ENCODE results near the gene CENPB. TPM values are rescaled to one million over a fixed set of nuclear protein-coding genes. Genes with fewer than 3 reads are reported as not detected.
A peak's percentile ranks its signal among the peaks of the same experiment; 100 is the strongest.

CENPB gene
- total and polyA plus RNA-seq, 9 donors, result 40.7 to 52.7 (median 48.8) TPM

DNA sequence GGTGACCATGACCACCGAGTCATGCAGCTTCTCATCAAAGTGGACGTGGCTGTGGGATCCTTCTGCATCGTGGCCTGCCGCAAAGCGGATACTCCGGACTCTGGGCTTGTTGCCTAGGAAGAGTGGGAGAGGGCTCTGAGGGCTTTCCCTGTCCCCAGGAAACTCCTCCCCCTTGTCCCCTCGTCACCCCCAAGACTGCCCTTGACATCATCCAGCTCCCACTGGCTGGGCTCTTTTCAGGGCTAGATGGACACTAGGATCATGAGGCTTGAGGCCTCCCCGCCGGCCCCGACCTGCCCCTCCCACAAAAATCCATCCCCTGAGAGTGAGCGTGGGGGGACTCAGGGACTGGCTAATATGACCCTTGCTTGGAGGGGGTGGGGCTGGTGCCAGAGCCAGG lies 28.0 kb downstream of the CENPB start:
- peaks cover 31% of the 10 kb centered on the region for H3K36me3 ChIP-seq (ENCODE audit: control insufficient read depth, insufficient read depth, low read length)

GRCh38 chr20:3757268-3757667 lies 29.3 kb downstream of the CENPB start:
- no CpG with 5 or more reads among the region's 2 CpGs for WGBS (ENCODE audit: insufficient coverage)
- H3K36me3 ChIP-seq (ENCODE audit: control insufficient read depth, insufficient read depth, low read length), result peaks cover 35% of the 10 kb centered on the region
- no peak overlapping the region for H3K27ac ChIP-seq (ENCODE audit: low read length)

More for the DNA sequence above, 28.0 kb downstream of the CENPB start:
- Histone ChIP-seq H3K9me3 (replicated peaks; ENCODE audit: control insufficient read depth, low read depth, low read length) (no peaks in the 10 kb centered on the region), H3K4me3 (ENCODE audit: low read length) (no peak overlapping the region), H3K27me3 (ENCODE audit: control insufficient read depth, insufficient read depth, low read length) (no peaks in the 10 kb centered on the region), H3K4me1 (ENCODE audit: control insufficient read depth, insufficient read depth, low read length) (peaks cover 4% of the 10 kb centered on the region), H3K27ac (ENCODE audit: low read length) (no peak overlapping the region)
- whole genome bisulfite sequencing (ENCODE audit: insufficient coverage), result 65% methylated on average over 2 of the region's 11 CpGs
- peak; percentile 42 for DNase-seq

DNA sequence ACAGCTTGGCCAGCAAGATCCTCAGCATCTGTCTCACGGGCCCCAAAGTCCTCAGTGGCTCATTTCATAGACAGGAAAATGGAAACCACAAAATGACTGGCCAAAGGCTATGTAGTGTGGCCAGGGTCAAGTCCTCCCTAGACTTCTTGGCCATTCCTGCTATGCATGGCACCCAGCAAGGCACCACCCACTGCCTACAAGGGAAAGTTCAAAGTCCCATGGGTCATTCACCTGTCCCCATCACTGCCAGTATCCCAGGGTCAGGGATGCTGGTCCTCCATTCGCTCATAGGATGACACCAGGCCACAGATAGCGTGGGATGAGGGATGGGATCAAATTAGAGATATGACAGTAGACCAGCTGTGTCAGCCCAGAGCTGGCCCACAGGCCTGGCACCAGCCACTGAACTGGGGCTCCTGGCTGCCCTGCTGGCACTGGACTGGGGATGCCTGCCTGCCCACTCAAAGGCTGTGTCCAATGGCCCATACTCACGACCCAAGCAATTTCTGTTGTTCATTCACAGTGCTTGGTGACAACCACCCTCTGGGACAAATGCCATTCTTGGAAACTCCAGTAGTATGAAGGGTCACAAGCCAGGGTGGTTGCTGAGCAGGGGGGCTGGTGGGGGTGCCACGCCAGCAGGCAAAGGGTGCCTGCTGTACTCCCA lies 30.6 kb downstream of the CENPB start:
- Histone ChIP-seq H3K36me3 (ENCODE audit: control insufficient read depth, insufficient read depth, low read length) (peaks cover 37% of the 10 kb centered on the region), H3K27me3 (ENCODE audit: control insufficient read depth, insufficient read depth, low read length) (peaks cover 3% of the 10 kb centered on the region), H3K4me3 (ENCODE audit: low read length) (no peak overlapping the region), H3K9me3 (replicated peaks; ENCODE audit: control insufficient read depth, low read depth, low read length) (no peaks in the 10 kb centered on the region), H3K4me1 (ENCODE audit: control insufficient read depth, insufficient read depth, low read length) (peaks cover 4% of the 10 kb centered on the region), H3K27ac (ENCODE audit: low read length) (no peak overlapping the region)
- DNase-seq, result peak; percentile 26
- WGBS (ENCODE audit: insufficient coverage), result 83% methylated on average over 2 of the region's 5 CpGs

More at GRCh38 chr20:3757268-3757667, 29.3 kb downstream of the CENPB start:
- no peaks in the 10 kb centered on the region for H3K27me3 ChIP-seq (ENCODE audit: control insufficient read depth, insufficient read depth, low read length)
- DNase-seq, result peak; percentile 37
- peaks cover 4% of the 10 kb centered on the region for H3K4me1 ChIP-seq (ENCODE audit: control insufficient read depth, insufficient read depth, low read length)
- no peak overlapping the region for H3K4me3 ChIP-seq (ENCODE audit: low read length)
- H3K9me3 ChIP-seq (replicated peaks; ENCODE audit: control insufficient read depth, low read depth, low read length), result no peaks in the 10 kb centered on the region

GRCh38 chr20:3755269-3755668 lies 31.3 kb downstream of the CENPB start:
- peak; percentile 16 for DNase-seq
- H3K27ac ChIP-seq (ENCODE audit: low read length), result no peak overlapping the region
- peaks cover 43% of the 10 kb centered on the region for H3K36me3 ChIP-seq (ENCODE audit: control insufficient read depth, insufficient read depth, low read length)
- no peak overlapping the region for H3K4me3 ChIP-seq (ENCODE audit: low read length)
- H3K27me3 ChIP-seq (ENCODE audit: control insufficient read depth, insufficient read depth, low read length), result peaks cover 5% of the 10 kb centered on the region
- H3K4me1 ChIP-seq (ENCODE audit: control insufficient read depth, insufficient read depth, low read length), result peaks cover 4% of the 10 kb centered on the region
- WGBS (ENCODE audit: insufficient coverage), result 100% methylated on average over 2 of the region's 7 CpGs
- no peaks in the 10 kb centered on the region for H3K9me3 ChIP-seq (replicated peaks; ENCODE audit: control insufficient read depth, low read depth, low read length)

DNA sequence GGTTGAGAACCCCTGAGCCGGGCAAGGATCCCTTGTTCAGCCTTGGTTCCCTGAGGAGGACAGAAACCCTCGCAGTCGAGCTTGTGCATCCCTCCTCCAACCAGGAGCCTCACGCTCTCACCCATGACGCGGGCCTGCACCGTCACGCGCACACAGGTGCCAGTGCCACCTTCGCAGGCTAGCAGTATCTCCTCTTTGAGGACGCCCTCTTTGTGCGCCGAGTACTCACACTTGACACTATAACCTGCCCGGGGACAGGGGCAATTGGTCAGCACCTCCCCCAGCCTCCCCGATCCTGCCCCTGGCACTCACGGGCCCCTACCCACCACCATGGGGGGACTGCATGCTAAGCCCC lies 32.3 kb downstream of the CENPB start:
- 79% methylated on average over 14 of the region's 16 CpGs for WGBS (ENCODE audit: insufficient coverage)

GRCh38 chr20:3753501-3754275 lies 32.9 kb downstream of the CENPB start:
- WGBS (ENCODE audit: insufficient coverage), result 76% methylated on average over 13 of the region's 26 CpGs
- Histone ChIP-seq H3K36me3 (ENCODE audit: control insufficient read depth, insufficient read depth, low read length) (peaks cover 49% of the 10 kb centered on the region), H3K4me1 (ENCODE audit: control insufficient read depth, insufficient read depth, low read length) (peaks cover 3% of the 10 kb centered on the region), H3K27ac (ENCODE audit: low read length) (no peak overlapping the region), H3K27me3 (ENCODE audit: control insufficient read depth, insufficient read depth, low read length) (peaks cover 9% of the 10 kb centered on the region), H3K4me3 (ENCODE audit: low read length) (no peak overlapping the region), H3K9me3 (replicated peaks; ENCODE audit: control insufficient read depth, low read depth, low read length) (no peaks in the 10 kb centered on the region)
- peak; percentile 36 for DNase-seq

More for the DNA sequence above, 32.3 kb downstream of the CENPB start:
- peaks cover 9% of the 10 kb centered on the region for H3K27me3 ChIP-seq (ENCODE audit: control insufficient read depth, insufficient read depth, low read length)
- H3K27ac ChIP-seq (ENCODE audit: low read length), result no peak overlapping the region
- H3K4me3 ChIP-seq (ENCODE audit: low read length), result no peak overlapping the region
- no peak for DNase-seq
- H3K36me3 ChIP-seq (ENCODE audit: control insufficient read depth, insufficient read depth, low read length), result peaks cover 47% of the 10 kb centered on the region
- H3K4me1 ChIP-seq (ENCODE audit: control insufficient read depth, insufficient read depth, low read length), result peaks cover 6% of the 10 kb centered on the region
- no peaks in the 10 kb centered on the region for H3K9me3 ChIP-seq (replicated peaks; ENCODE audit: control insufficient read depth, low read depth, low read length)

- Histone ChIP-seq H3K27me3 (ENCODE audit: control insufficient read depth, insufficient read depth, low read length) (peaks cover 9% of the 10 kb centered on the region), H3K4me3 (ENCODE audit: low read length) (no peak overlapping the region), H3K4me1 (ENCODE audit: control insufficient read depth, insufficient read depth, low read length) (peaks cover 3% of the 10 kb centered on the region), H3K27ac (ENCODE audit: low read length) (no peak overlapping the region), H3K9me3 (replicated peaks; ENCODE audit: control insufficient read depth, low read depth, low read length) (no peaks in the 10 kb centered on the region), H3K36me3 (ENCODE audit: control insufficient read depth, insufficient read depth, low read length) (peaks cover 51% of the 10 kb centered on the region)
- peak; percentile 85 for DNase-seq
- 33% methylated on average over 2 of the region's 4 CpGs for WGBS (ENCODE audit: insufficient coverage)
Observed at GRCh38 chr20:3753098-3753497, 33.4 kb downstream of the CENPB start.

GRCh38 chr20:3752386-3752759 lies 34.2 kb downstream of the CENPB start:
- Histone ChIP-seq H3K27me3 (ENCODE audit: control insufficient read depth, insufficient read depth, low read length) (peaks cover 9% of the 10 kb centered on the region), H3K4me1 (ENCODE audit: control insufficient read depth, insufficient read depth, low read length) (peaks cover 3% of the 10 kb centered on the region), H3K9me3 (replicated peaks; ENCODE audit: control insufficient read depth, low read depth, low read length) (no peaks in the 10 kb centered on the region), H3K36me3 (ENCODE audit: control insufficient read depth, insufficient read depth, low read length) (peaks cover 55% of the 10 kb centered on the region), H3K4me3 (ENCODE audit: low read length) (no peak overlapping the region), H3K27ac (ENCODE audit: low read length) (no peak overlapping the region)
- 60% methylated on average over 13 of the region's 13 CpGs for WGBS (ENCODE audit: insufficient coverage)
- DNase-seq, result no peak

- Histone ChIP-seq H3K27ac (ENCODE audit: low read length) (no peak overlapping the region), H3K4me1 (ENCODE audit: control insufficient read depth, insufficient read depth, low read length) (peaks cover 3% of the 10 kb centered on the region), H3K27me3 (ENCODE audit: control insufficient read depth, insufficient read depth, low read length) (peaks cover 9% of the 10 kb centered on the region), H3K4me3 (ENCODE audit: low read length) (no peak overlapping the region), H3K36me3 (ENCODE audit: control insufficient read depth, insufficient read depth, low read length) (peaks cover 59% of the 10 kb centered on the region), H3K9me3 (replicated peaks; ENCODE audit: control insufficient read depth, low read depth, low read length) (no peaks in the 10 kb centered on the region)
- DNase-seq, result peak; percentile 55
- 46% methylated on average over 95 of the region's 95 CpGs for WGBS (ENCODE audit: insufficient coverage)
Observed at GRCh38 chr20:3751675-3752385, 34.7 kb downstream of the CENPB start.

- 74% methylated on average over 29 of the region's 31 CpGs for WGBS (ENCODE audit: insufficient coverage)
- no peak overlapping the region for H3K4me3 ChIP-seq (ENCODE audit: low read length)
- no peaks in the 10 kb centered on the region for H3K9me3 ChIP-seq (replicated peaks; ENCODE audit: control insufficient read depth, low read depth, low read length)
- H3K36me3 ChIP-seq (ENCODE audit: control insufficient read depth, insufficient read depth, low read length), result peaks cover 61% of the 10 kb centered on the region
- no peak for DNase-seq
- no peak overlapping the region for H3K27ac ChIP-seq (ENCODE audit: low read length)
- peaks cover 3% of the 10 kb centered on the region for H3K4me1 ChIP-seq (ENCODE audit: control insufficient read depth, insufficient read depth, low read length)
- H3K27me3 ChIP-seq (ENCODE audit: control insufficient read depth, insufficient read depth, low read length), result peaks cover 9% of the 10 kb centered on the region
Observed at GRCh38 chr20:3751305-3751674, 35.2 kb downstream of the CENPB start.

Measured in muscle of leg (tissue), 11 donors.